Activated naive CD8-positive, alpha-beta T cell treated with anti-CD3 and anti-CD28 coated beads, Interleukin-2, amount 10 ng/mL, durations not matched to agents 7 days and 5 days (primary cell): ENCODE results near the gene KIAA0408. TPM values are rescaled to one million over a fixed set of nuclear protein-coding genes. Genes with fewer than 3 reads are reported as not detected.

Experiments
- ATAC-seq: fragments of 150-1000 bp; cut with Tn5 transposase; one replicate; pipeline ENCODE4 v1.10.0; 2021; ENCODE audit warnings: low read depth, moderate library complexity
- POLR2A ChIA-PET: fragments of 350-600 bp; sonication (Branson Sonifier 250); formaldehyde crosslinking; loops from one replicate; lab custom pipeline; 2021; ENCODE audit warnings: antibody characterized with exemption; lab: Charles Lee
- DNase-seq: peaks from one replicate; pipeline ENCODE4 v3.0.0; 2021
- H3K27ac Mint-ChIP-seq: one replicate; pipeline ENCODE4 v1.8.0; 2022; ENCODE audit warnings: mild to moderate bottlenecking, mixed read lengths
- H3K27me3 Mint-ChIP-seq: one replicate; pipeline ENCODE4 v1.8.0; 2022; ENCODE audit warnings: mild to moderate bottlenecking, moderate library complexity, mixed read lengths
- H3K36me3 Mint-ChIP-seq: one replicate; pipeline ENCODE4 v1.8.0; 2021; ENCODE audit warnings: mild to moderate bottlenecking, mixed read lengths
- H3K4me1 Mint-ChIP-seq: one replicate; pipeline ENCODE4 v1.8.0; 2021; ENCODE audit warnings: mixed read lengths
- H3K4me3 Mint-ChIP-seq: one replicate; pipeline ENCODE4 v1.8.0; 2022; ENCODE audit warnings: mild to moderate bottlenecking, moderate library complexity, mixed read lengths
- H3K9me3 Mint-ChIP-seq: one replicate; pipeline ENCODE4 v1.8.0; 2021; ENCODE audit warnings: mixed read lengths
- total RNA-seq, 2 experiments: library from RNA; stranded (reverse); gene quantifications; one replicate each; pipeline ENCODE4 v1.2.3, GENCODE V29; 2021

KIAA0408 gene
- total RNA-seq, 2 experiments from 2014 or later: 3.1 to 3.5 TPM

GRCh38 chr6:127477658-127478057 lies 18.5 kb upstream of the KIAA0408 start:
- Mint-ChIP-seq H3K27me3 (no peaks in the 10 kb centered on the region), H3K36me3 (peaks cover 40% of the 10 kb centered on the region), H3K4me1 (peaks cover 3% of the 10 kb centered on the region), H3K9me3 (peaks cover 1% of the 10 kb centered on the region), H3K4me3 (no peak overlapping the region), H3K27ac (no peak overlapping the region)
- DNase-seq (no peak), ATAC-seq (no peak)
- POLR2A ChIA-PET: no interaction called here

GRCh38 chr6:127475823-127476176 lies 16.6 kb upstream of the KIAA0408 start:
- no peaks in the 10 kb centered on the region for H3K4me1 Mint-ChIP-seq
- DNase-seq (no peak), ATAC-seq (no peak)
- POLR2A ChIA-PET: no interaction called here
- H3K9me3 Mint-ChIP-seq: peaks cover 1% of the 10 kb centered on the region
- H3K27me3 Mint-ChIP-seq: no peaks in the 10 kb centered on the region
- H3K27ac Mint-ChIP-seq: no peak overlapping the region
- H3K36me3 Mint-ChIP-seq: peaks cover 31% of the 10 kb centered on the region
- peak overlapping the region; percentile 36 for H3K4me3 Mint-ChIP-seq

- ATAC-seq (no peak), DNase-seq (no peak)
- POLR2A ChIA-PET: no interaction called here
- H3K4me1 Mint-ChIP-seq: no peaks in the 10 kb centered on the region
- no peak overlapping the region for H3K27ac Mint-ChIP-seq
- no peaks in the 10 kb centered on the region for H3K27me3 Mint-ChIP-seq
- H3K36me3 Mint-ChIP-seq: peaks cover 27% of the 10 kb centered on the region
- peaks cover 1% of the 10 kb centered on the region for H3K9me3 Mint-ChIP-seq
- H3K4me3 Mint-ChIP-seq: no peak overlapping the region
Observed at GRCh38 chr6:127475135-127475822, 16.1 kb upstream of the KIAA0408 start.

- peaks cover 12% of the 10 kb centered on the region for H3K36me3 Mint-ChIP-seq
- no peak overlapping the region for H3K27ac Mint-ChIP-seq
- POLR2A ChIA-PET: no interaction called here
- DNase-seq (no peak), ATAC-seq (no peak)
- peaks cover 1% of the 10 kb centered on the region for H3K9me3 Mint-ChIP-seq
- H3K27me3 Mint-ChIP-seq: no peaks in the 10 kb centered on the region
- H3K4me3 Mint-ChIP-seq: no peak overlapping the region
- no peaks in the 10 kb centered on the region for H3K4me1 Mint-ChIP-seq
Observed at GRCh38 chr6:127471379-127472255, 12.4 kb upstream of the KIAA0408 start.

- Mint-ChIP-seq H3K36me3 (no peaks in the 10 kb centered on the region), H3K27me3 (no peaks in the 10 kb centered on the region), H3K27ac (no peak overlapping the region), H3K9me3 (no peaks in the 10 kb centered on the region), H3K4me3 (no peak overlapping the region), H3K4me1 (no peaks in the 10 kb centered on the region)
- no peak for DNase-seq
- POLR2A ChIA-PET: interaction anchor here (1.0 kb wide), 1 partner anchor 47 kb away, joined by 3 read pairs; no protein-coding TSS in a partner anchor
- no peak for ATAC-seq
Observed at GRCh38 chr6:127468936-127469335, 9.7 kb upstream of the KIAA0408 start.

GRCh38 chr6:127466416-127466815 lies 7.2 kb upstream of the KIAA0408 start:
- no peaks in the 10 kb centered on the region for H3K9me3 Mint-ChIP-seq
- DNase-seq: no peak
- H3K27me3 Mint-ChIP-seq: no peaks in the 10 kb centered on the region
- no peak overlapping the region for H3K27ac Mint-ChIP-seq
- peaks cover under 1% of the 10 kb centered on the region for H3K4me1 Mint-ChIP-seq
- POLR2A ChIA-PET: no interaction called here
- ATAC-seq: no peak
- no peak overlapping the region for H3K4me3 Mint-ChIP-seq
- no peaks in the 10 kb centered on the region for H3K36me3 Mint-ChIP-seq

GRCh38 chr6:127464881-127465459 lies 5.8 kb upstream of the KIAA0408 start:
- peak; percentile 48 for DNase-seq
- peaks cover 12% of the 10 kb centered on the region for H3K4me1 Mint-ChIP-seq
- H3K4me3 Mint-ChIP-seq: no peak overlapping the region
- POLR2A ChIA-PET: no interaction called here
- H3K27ac Mint-ChIP-seq: no peak overlapping the region
- ATAC-seq: peak; percentile 72
- no peaks in the 10 kb centered on the region for H3K9me3 Mint-ChIP-seq
- H3K27me3 Mint-ChIP-seq: peaks cover 2% of the 10 kb centered on the region
- no peaks in the 10 kb centered on the region for H3K36me3 Mint-ChIP-seq

- POLR2A ChIA-PET: no interaction called here
- Mint-ChIP-seq H3K27me3 (peaks cover 2% of the 10 kb centered on the region), H3K36me3 (no peaks in the 10 kb centered on the region), H3K4me3 (no peak overlapping the region), H3K4me1 (peaks cover 12% of the 10 kb centered on the region), H3K9me3 (no peaks in the 10 kb centered on the region), H3K27ac (no peak overlapping the region)
- no peak for DNase-seq
- no peak for ATAC-seq
Observed at GRCh38 chr6:127464161-127464880, 5.1 kb upstream of the KIAA0408 start.

- H3K4me3 Mint-ChIP-seq: no peak overlapping the region
- POLR2A ChIA-PET: no interaction called here
- H3K27me3 Mint-ChIP-seq: peaks cover 2% of the 10 kb centered on the region
- H3K27ac Mint-ChIP-seq: no peak overlapping the region
- no peaks in the 10 kb centered on the region for H3K36me3 Mint-ChIP-seq
- H3K9me3 Mint-ChIP-seq: no peaks in the 10 kb centered on the region
- H3K4me1 Mint-ChIP-seq: peaks cover 12% of the 10 kb centered on the region
- no peak for ATAC-seq
- no peak for DNase-seq
Observed at GRCh38 chr6:127463056-127463455, 3.9 kb upstream of the KIAA0408 start.

GRCh38 chr6:127462376-127462775 lies 3.2 kb upstream of the KIAA0408 start:
- DNase-seq: no peak
- Mint-ChIP-seq H3K9me3 (no peaks in the 10 kb centered on the region), H3K27me3 (peaks cover 5% of the 10 kb centered on the region), H3K27ac (no peak overlapping the region), H3K4me3 (no peak overlapping the region), H3K4me1 (peaks cover 12% of the 10 kb centered on the region), H3K36me3 (no peaks in the 10 kb centered on the region)
- ATAC-seq: no peak
- POLR2A ChIA-PET: no interaction called here

- Mint-ChIP-seq H3K27ac (no peak overlapping the region), H3K36me3 (no peaks in the 10 kb centered on the region), H3K9me3 (no peaks in the 10 kb centered on the region), H3K4me1 (peaks cover 12% of the 10 kb centered on the region), H3K4me3 (no peak overlapping the region), H3K27me3 (peaks cover 12% of the 10 kb centered on the region)
- DNase-seq (no peak), ATAC-seq (peak; percentile 47)
- POLR2A ChIA-PET: no interaction called here
Observed at GRCh38 chr6:127460465-127460864, 1.3 kb upstream of the KIAA0408 start.

GRCh38 chr6:127458817-127459216 lies 372 bp downstream of the KIAA0408 start:
- POLR2A ChIA-PET: no interaction called here
- H3K27ac Mint-ChIP-seq: no peak overlapping the region
- H3K27me3 Mint-ChIP-seq: peaks cover 12% of the 10 kb centered on the region
- ATAC-seq: no peak
- H3K36me3 Mint-ChIP-seq: no peaks in the 10 kb centered on the region
- peaks cover 12% of the 10 kb centered on the region for H3K4me1 Mint-ChIP-seq
- no peak overlapping the region for H3K4me3 Mint-ChIP-seq
- no peaks in the 10 kb centered on the region for H3K9me3 Mint-ChIP-seq
- DNase-seq: no peak

- Mint-ChIP-seq H3K4me1 (peaks cover 12% of the 10 kb centered on the region), H3K4me3 (no peak overlapping the region), H3K36me3 (no peaks in the 10 kb centered on the region), H3K9me3 (no peaks in the 10 kb centered on the region), H3K27ac (no peak overlapping the region), H3K27me3 (peaks cover 12% of the 10 kb centered on the region)
- no peak for DNase-seq
- no peak for ATAC-seq
- POLR2A ChIA-PET: no interaction called here
Observed at GRCh38 chr6:127458222-127458621, 967 bp downstream of the KIAA0408 start.
